Suppressor macrophage treated with lipopolysaccharide for 1 hour (primary cell): ENCODE measurements around the gene FAS.

Experiments used
- DNase-seq, 3 donors: peaks; one replicate each; pipeline ENCODE4 v3.0.0-alpha.2; 2020 to 2022

The FAS gene

GRCh38 chr10:88990384-88991160 is at the start of gene FAS:
Gene FAS, plus strand, starts transcription at chr10:88990798. Its CDS starts 79 bp downstream, at chr10:88990877.
- peak; percentile 88 to 94 (median 91) for DNase-seq

GRCh38 chr10:88941026-88941425 is 49.6 kb upstream of the FAS start:
- no peak for DNase-seq

GRCh38 chr10:88943778-88944177 is 46.8 kb upstream of the FAS start:
- DNase-seq: no peak

- DNase-seq: peak; percentile 25 to 64 (median 55)
These were observed 45.8 kb upstream of the FAS start for GRCh38 chr10:88944813-88945212.

DNA sequence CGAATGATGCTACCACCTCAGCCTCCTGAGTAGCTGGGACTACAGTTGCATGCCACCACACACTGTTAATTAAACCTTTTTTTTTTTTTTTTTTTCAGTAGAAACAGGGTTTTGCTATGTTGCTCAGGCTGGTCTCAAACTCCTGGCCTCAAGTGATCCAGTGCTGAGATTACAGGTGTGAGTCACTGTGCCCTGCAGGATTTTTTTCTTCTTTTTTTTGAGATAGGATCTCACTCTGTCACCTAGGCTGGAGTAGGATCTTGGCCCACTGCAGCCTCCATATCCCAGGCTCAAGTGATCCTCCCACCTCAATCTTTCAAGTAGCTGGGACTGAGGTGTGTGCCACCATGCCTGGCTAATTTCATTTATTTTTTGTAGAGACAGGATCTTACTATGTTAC is 44.4 kb upstream of the FAS start:
- no peak for DNase-seq

GRCh38 chr10:88946965-88947590 is 43.5 kb upstream of the FAS start:
- no peak for DNase-seq

- DNase-seq: no peak
These were observed 41.5 kb upstream of the FAS start for GRCh38 chr10:88949051-88949450.

DNA sequence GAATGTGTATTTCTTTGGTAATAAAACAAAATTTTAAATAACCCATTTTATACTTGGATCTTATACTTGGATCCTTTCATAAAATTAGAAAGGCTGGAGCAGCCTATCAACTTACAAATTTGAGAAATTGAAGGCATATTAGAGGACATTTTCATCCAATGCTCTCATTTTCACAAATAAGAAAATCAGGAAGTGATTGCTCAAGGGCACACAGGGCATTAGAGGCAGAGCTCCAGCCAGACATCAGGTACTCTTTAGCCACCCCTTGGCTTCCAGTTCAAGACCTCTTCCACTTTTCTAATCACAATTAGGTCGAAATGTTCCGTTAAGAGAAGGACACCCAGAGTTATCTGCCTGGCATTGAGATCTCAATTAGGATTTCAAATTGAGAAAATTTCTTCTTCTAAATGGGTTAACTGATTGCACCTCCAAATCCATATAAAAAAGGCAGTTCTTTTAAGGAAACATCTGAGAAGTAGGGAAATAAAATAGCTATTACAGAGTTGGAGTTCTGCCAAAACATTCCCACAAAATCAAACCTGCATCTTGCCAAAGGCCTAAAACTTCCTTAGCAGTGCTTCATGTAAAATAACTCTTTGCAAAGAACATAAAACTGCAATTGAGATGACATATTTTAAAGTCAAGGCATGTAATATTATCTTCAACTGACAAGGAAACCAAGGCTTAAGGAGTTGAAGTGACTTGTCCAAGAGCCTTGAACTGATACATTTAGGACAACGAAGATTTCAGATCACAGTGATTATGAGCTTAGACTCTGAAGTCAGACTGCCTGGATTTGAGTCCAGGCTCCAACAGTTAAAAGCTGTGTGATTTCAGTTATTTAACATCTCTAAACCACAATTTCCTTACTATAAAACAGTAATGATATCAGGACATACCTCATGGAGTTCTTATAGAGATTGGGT is 40.4 kb upstream of the FAS start:
- peak in 1 of 3 donors; percentile 42 for DNase-seq

DNA sequence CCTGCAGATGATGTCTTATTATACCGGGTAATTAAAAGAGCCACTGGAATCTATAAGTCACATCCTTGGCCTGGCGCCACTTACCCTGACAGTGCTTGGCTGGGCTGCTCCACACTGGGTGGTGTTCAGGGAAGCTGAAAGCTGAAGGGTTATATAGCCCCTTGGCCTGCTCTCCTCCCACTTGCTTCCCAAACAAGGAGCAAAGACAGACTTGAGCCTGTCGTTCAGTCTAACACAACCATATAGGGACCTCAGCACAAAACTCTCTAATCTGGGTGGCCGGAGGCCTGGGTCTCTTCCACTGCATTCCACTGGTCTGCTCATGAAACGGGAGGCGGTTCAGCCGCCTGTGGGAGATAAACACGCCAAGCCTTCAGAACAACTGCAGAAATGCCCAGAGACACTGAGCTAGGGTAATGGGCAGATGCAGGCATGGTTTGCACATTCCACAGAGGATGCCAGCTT is 37.9 kb upstream of the FAS start, which contains the start of gene ACTA2:
ACTA2 (minus strand) TSS at position 127 of the 465 bp plus-strand sequence. CDS start 3,843 bp downstream, outside the sequence.
- no peak for DNase-seq

DNA sequence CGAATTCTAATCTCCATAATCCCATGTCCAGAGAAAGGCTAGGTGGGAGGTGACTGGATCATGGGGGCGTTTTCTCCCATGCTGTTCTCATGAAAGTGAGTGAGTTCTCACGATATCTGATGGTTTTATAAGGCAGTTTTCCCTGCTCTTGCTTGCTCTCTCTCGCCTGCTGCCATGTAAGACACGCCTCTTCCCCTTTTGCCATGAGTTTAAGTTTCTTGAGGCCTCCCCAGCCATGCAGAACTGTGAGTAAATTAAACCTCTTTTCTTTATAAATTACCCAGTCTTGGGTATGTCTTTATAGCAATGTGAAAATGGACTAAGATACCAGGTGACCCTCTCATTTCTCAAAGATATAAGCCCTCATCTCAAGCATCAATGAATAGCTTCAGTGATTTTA is 36.9 kb upstream of the FAS start:
- no peak for DNase-seq

DNA sequence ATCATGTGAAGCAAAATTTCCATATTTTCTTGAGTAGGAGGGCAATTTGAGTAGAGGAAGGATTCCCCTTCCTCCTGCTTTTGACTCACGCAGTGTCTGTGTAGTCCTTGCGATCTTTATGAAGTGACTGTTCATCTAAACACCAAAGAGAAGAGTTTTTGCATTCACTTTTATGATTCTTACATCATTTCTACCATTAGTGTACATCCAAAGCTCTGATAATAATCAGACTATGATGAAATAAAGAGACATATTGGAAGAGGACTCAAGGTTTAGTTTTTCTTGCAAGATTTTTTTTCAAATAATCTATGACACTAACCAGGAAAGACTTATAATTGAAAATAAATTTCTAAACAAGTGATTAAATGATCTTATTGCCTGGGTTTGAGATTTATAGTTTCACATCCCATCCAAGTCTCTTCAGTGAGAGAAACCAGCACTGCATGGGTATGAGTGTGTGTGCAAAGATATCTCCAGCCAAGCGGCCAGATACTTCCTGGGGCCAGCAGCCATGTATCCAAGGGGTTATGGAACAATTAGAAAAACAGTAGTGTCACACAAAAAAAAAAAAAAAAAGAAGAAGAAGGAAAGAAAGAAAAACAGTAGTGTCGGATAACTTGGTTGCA is 36.0 kb upstream of the FAS start:
- peak; percentile 16 to 37 (median 31) for DNase-seq

GRCh38 chr10:88957381-88957780 is 33.2 kb upstream of the FAS start:
- DNase-seq: no peak

GRCh38 chr10:88958721-88959120 is 31.9 kb upstream of the FAS start:
- peak in 2 of 3 donors; percentile 48 to 49 for DNase-seq

DNA sequence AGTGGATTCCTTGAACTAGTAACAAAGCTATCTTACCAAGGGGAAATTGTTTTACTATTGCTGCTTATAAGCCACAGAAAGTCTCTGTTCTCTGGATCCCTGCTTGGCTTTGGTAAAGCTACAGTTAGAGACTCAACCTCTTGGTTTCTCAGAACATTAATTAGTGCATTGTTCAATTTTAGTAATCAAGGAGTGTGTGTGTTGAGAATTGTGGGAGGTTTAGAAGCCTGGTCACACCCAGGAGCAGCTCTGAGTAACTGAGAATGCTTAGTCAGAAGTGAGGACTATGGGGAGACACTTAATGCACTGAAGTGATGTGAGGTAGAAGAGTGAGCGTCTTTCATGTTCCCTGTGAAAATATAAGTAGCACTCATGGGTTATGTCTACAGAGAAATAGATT is 29.8 kb upstream of the FAS start:
- no peak for DNase-seq

DNA sequence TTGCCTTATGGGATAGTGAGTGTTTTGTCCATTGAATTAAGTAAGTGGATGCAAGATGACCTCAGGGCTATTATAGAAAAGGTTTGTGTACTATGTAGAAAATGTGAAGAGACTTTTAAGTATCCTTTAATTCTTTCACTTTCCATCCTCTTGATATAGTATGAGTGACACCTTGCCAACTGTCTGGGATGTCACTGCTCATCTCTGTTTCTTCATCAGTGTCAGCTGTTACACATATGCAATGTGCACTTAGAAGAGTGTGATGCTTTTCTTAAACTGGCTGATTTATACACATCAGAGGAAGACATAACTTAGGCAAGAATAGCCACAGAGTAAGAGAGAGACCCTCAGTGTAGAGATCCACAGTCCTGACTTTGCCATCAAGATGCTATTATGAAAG is 29.3 kb upstream of the FAS start:
- DNase-seq: no peak

DNA sequence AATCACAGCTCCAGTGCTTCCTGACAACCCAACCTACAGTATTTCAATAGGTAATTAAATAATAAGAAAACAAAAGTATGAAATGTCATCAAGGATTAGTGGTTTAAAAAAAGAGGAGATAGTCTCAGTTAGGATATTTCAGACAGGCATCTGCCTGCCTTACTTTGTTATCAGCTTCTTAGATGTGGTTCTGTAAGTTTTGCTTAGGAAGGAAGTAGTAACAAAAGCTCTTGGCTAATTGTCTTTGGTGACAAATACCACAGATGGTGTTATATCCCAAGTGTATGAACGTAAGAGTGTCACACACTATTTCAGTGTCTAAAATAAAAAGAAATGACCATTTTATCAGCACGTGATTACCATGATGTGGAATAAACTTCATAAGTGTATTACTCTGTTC is 28.3 kb upstream of the FAS start:
- peak in 1 of 3 donors; percentile 30 for DNase-seq

DNA sequence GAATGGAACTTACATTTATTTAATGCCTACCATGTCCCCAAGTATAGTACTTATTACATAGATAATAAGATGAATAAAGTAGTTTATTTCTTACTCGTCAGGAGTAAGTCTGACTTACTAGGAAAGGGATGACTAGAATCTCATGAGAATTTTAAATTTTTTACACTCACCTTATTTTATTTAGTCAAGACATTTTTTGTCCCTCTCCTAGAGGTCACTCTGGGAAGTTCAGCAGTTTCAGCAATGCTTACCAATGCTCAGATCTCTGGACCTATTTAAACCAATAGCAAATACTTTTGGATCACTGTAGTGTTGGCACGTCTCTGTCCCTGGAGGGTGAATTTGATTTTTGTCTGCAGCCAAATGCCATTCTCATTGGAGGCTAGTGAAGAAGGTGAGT is 27.3 kb upstream of the FAS start:
- DNase-seq: no peak

GRCh38 chr10:88964360-88964759 is 26.2 kb upstream of the FAS start:
- DNase-seq: no peak

GRCh38 chr10:88964869-88965415 is 25.7 kb upstream of the FAS start:
- no peak for DNase-seq

- DNase-seq: no peak
These were observed 23.8 kb upstream of the FAS start for GRCh38 chr10:88966797-88967196.

DNA sequence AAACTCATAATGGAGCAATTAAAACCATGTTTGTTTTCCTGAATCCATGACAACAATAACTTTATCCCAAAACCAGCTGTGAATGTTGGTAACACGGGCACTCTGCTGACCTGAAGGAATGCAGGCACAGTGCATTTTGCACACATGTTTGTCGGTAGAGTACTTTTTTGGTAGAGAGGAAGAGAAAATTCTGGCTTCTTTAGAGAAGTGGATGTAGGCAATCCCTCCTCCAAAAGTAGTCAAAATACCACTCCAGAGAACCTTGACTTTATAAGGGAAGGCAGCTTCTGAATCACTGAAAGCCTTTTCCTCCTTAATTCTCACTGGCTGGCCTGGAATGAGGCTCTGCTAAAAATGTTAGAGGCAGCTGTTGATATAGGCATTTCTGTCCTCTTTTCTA is 22.2 kb upstream of the FAS start:
- no peak for DNase-seq
